Fibroblast of lung (primary cell): ENCODE measurements around the gene USF3. TPM values are rescaled to one million over a fixed set of nuclear protein-coding genes. Genes with fewer than 3 reads are reported as not detected.

Source experiments
- DNase-seq, 2 donors: peaks; one replicate each; pipeline versions ENCODE4 v3.0.0 to v3.0.0-alpha.2; 2010; ENCODE audit warnings: low read depth in 2 of 2
- H2AFZ ChIP-seq: 2 replicates; pipeline ENCODE4 v1.5.1; 2012; ENCODE audit warnings: low read length, control low read depth, inconsistent platforms
- H3K27ac ChIP-seq: 2 replicates; pipeline ENCODE4 v1.5.1; 2011; ENCODE audit warnings: low read length, control low read depth; ENCODE audit not compliant: insufficient read depth
- H3K27me3 ChIP-seq: 2 replicates; pipeline ENCODE4 v1.5.1; 2011; ENCODE audit warnings: mild to moderate bottlenecking, low read length; ENCODE audit not compliant: control insufficient read depth, insufficient read depth
- H3K36me3 ChIP-seq: 2 replicates; pipeline ENCODE4 v1.5.1; 2011; ENCODE audit warnings: low read length; ENCODE audit not compliant: control insufficient read depth, insufficient read depth
- H3K4me1 ChIP-seq: 2 replicates; pipeline ENCODE4 v1.5.1; 2011; ENCODE audit warnings: low read length; ENCODE audit not compliant: control insufficient read depth, insufficient read depth; ENCODE audit errors: extremely low read depth
- H3K4me2 ChIP-seq: 2 replicates; pipeline ENCODE4 v1.5.1; 2011; ENCODE audit warnings: low read length, control low read depth; ENCODE audit not compliant: insufficient read depth; ENCODE audit errors: extremely low read depth
- H3K4me3 ChIP-seq, 4 experiments: fragments of 200-600 bp in 1 of 4; sonication (generic) in 1 of 4; replicated peaks in 1 of 4; 2 replicates each; pipeline ENCODE4 v1.5.1; 2011 to 2016; ENCODE audit warnings: low read length in 4 of 4, low read depth in 3 of 4, mild to moderate bottlenecking in 3 of 4, control low read depth in 2 of 4, inconsistent platforms in 1 of 4, mixed read lengths in 1 of 4; ENCODE audit not compliant: insufficient read depth in 1 of 4; ENCODE audit errors: control extremely low read depth in 1 of 4
- H3K79me2 ChIP-seq: 2 replicates; pipeline ENCODE4 v1.5.1; 2012; ENCODE audit warnings: mild to moderate bottlenecking, low read length, inconsistent platforms; ENCODE audit not compliant: control insufficient read depth, insufficient read depth
- H3K9ac ChIP-seq: 2 replicates; pipeline ENCODE4 v1.5.1; 2011; ENCODE audit warnings: mild to moderate bottlenecking, low read length, control low read depth; ENCODE audit not compliant: insufficient read depth
- H3K9me3 ChIP-seq: 2 replicates; pipeline ENCODE4 v1.5.1; 2012; ENCODE audit warnings: low read depth, low read length; ENCODE audit not compliant: control insufficient read depth, insufficient read depth
- H4K20me1 ChIP-seq: 2 replicates; pipeline ENCODE4 v1.5.1; 2011; ENCODE audit warnings: low read length; ENCODE audit not compliant: control insufficient read depth, insufficient read depth; ENCODE audit errors: extremely low read depth
- EZH2 ChIP-seq: IDR thresholded peaks from 2 replicates; pipeline ENCODE4 v1.5.1; 2012; ENCODE audit warnings: low read length, control low read depth, mild to moderate bottlenecking; ENCODE audit errors: missing control alignments
- polyA plus RNA-seq, 2 donors: library from polyadenylated mRNA; depleted of rRNA in 1 of 2; stranded (reverse) in 1 of 2; unstranded in 1 of 2; fragments of >200 nt; gene quantifications; 2 replicates each; pipeline ENCODE4 v1.2.1, GENCODE V29; 2011 to 2012; ENCODE audit warnings: missing spikeins in 1 of 2
- total RNA-seq: library from RNA; depleted of rRNA; stranded (reverse); fragments of >200 nt; gene quantifications from 2 replicates; pipeline ENCODE4 v1.2.1, GENCODE V29; 2014
- TF ChIP-seq, protein P1 (sequence below), 2 donors: IDR thresholded peaks in 1 of 2; conservative IDR thresholded peaks in 1 of 2; 1 replicate in 1 of 2; 2 replicates in 1 of 2; pipeline ENCODE4 v1.5.1; 2011 to 2012; ENCODE audit warnings: low read length in 2 of 2, control low read depth in 1 of 2, inconsistent platforms in 1 of 2, low read depth in 1 of 2, mild to moderate bottlenecking in 1 of 2

Gene USF3
- total and polyA plus RNA-seq, 2 donors (not counting 1 experiment from before 2014, with no cell fraction given), result 8.9 to 15.8 TPM

- Histone ChIP-seq H3K9me3 (no peaks in the 10 kb centered on the region), H3K4me3 (no peak overlapping the region), H3K4me2 (peak overlapping the region; percentile 48), H4K20me1 (peaks cover 3% of the 10 kb centered on the region), H3K79me2 (peaks cover 97% of the 10 kb centered on the region), H3K27me3 (no peaks in the 10 kb centered on the region), H2AFZ (no peak overlapping the region), H3K4me1 (peaks cover 2% of the 10 kb centered on the region), H3K27ac (no peak overlapping the region), H3K9ac (no peak overlapping the region), H3K36me3 (no peaks in the 10 kb centered on the region)
- DNase-seq, result no peak
- TF ChIP-seq EZH2, result no peak
Observed at GRCh38 chr3:113741086-113741485, 44.6 kb upstream of the USF3 start.

- Histone ChIP-seq H2AFZ (no peak overlapping the region), H3K9me3 (no peaks in the 10 kb centered on the region), H3K27ac (no peak overlapping the region), H4K20me1 (no peaks in the 10 kb centered on the region), H3K27me3 (no peaks in the 10 kb centered on the region), H3K9ac (no peak overlapping the region), H3K4me2 (peak overlapping the region; percentile 48), H3K36me3 (no peaks in the 10 kb centered on the region), H3K4me3 (no peak overlapping the region), H3K79me2 (peaks cover 94% of the 10 kb centered on the region), H3K4me1 (peaks cover 2% of the 10 kb centered on the region)
- DNase-seq, result peak; percentile 54 to 83
- no peak for TF ChIP-seq EZH2
- TF ChIP-seq, protein P1, sequence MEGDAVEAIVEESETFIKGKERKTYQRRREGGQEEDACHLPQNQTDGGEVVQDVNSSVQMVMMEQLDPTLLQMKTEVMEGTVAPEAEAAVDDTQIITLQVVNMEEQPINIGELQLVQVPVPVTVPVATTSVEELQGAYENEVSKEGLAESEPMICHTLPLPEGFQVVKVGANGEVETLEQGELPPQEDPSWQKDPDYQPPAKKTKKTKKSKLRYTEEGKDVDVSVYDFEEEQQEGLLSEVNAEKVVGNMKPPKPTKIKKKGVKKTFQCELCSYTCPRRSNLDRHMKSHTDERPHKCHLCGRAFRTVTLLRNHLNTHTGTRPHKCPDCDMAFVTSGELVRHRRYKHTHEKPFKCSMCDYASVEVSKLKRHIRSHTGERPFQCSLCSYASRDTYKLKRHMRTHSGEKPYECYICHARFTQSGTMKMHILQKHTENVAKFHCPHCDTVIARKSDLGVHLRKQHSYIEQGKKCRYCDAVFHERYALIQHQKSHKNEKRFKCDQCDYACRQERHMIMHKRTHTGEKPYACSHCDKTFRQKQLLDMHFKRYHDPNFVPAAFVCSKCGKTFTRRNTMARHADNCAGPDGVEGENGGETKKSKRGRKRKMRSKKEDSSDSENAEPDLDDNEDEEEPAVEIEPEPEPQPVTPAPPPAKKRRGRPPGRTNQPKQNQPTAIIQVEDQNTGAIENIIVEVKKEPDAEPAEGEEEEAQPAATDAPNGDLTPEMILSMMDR (conservative IDR thresholded peaks at IDR 0.05 in 1 of 2, IDR thresholded peaks at IDR 0.05 in 1 of 2; ENCODE audit: low read depth in 1 of 2, low read length in 2 of 2), result peak; percentile 52 to 57
Observed at GRCh38 chr3:113736548-113737089, 40.2 kb upstream of the USF3 start.

DNA sequence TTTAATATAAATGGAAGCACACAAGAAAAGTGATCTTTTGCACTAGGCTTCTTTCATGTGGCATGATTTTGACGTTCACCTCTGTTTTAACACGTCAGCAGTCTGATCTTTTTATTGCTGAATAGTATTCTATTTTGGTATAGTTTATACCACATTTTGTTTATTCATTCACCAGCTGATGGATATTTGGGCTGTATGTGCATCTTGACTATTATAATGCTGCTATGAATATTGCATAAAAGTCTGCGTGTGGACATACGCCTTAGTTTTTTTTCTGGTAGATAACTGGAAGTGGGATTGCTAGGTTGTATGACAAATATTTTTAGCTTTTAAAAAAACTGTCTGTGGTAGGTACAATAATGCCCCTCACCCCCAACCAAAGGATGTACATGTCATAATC, 35.3 kb upstream of the USF3 start:
- Histone ChIP-seq H3K27me3 (no peaks in the 10 kb centered on the region), H3K9me3 (no peaks in the 10 kb centered on the region), H3K36me3 (no peaks in the 10 kb centered on the region), H3K4me2 (no peak overlapping the region), H4K20me1 (no peaks in the 10 kb centered on the region), H3K27ac (no peak overlapping the region), H3K79me2 (peaks cover 88% of the 10 kb centered on the region), H3K9ac (no peak overlapping the region), H3K4me1 (no peaks in the 10 kb centered on the region), H3K4me3 (no peak overlapping the region), H2AFZ (no peak overlapping the region)
- TF ChIP-seq EZH2, result no peak
- TF ChIP-seq, protein P1 (conservative IDR thresholded peaks at IDR 0.05 in 1 of 2, IDR thresholded peaks at IDR 0.05 in 1 of 2; ENCODE audit: low read depth in 1 of 2, low read length in 2 of 2), result no peak
- no peak for DNase-seq
